SK-N-SH treated with all-trans-retinoic acid at 6 μM for 48 hours (cell line): ENCODE measurements around the gene ADORA1.

ENCODE experiments used
- ATAC-seq: fragments of 200-7000 bp; cut with Tn5 transposase; 3 replicates; pipeline ENCODE4 v1.9.1; 2020; ENCODE audit warnings: mild to moderate bottlenecking, moderate library complexity
- ARNTL ChIP-seq: fragments of 450-650 bp; formaldehyde crosslinking; IDR thresholded peaks from 2 replicates; pipeline ENCODE4 v1.5.0; 2020; ENCODE audit warnings: low read depth, mild to moderate bottlenecking, moderate library complexity, borderline replicate concordance
- BACH2 ChIP-seq: fragments of 250-450 bp; sonication (Bioruptor Pico); IDR thresholded peaks from 2 replicates; pipeline ENCODE4 v1.9.0; 2021; ENCODE audit warnings: mild to moderate bottlenecking, borderline replicate concordance
- CREB5 ChIP-seq: fragments of 250-450 bp; sonication (Bioruptor Pico); IDR thresholded peaks from 2 replicates; pipeline ENCODE4 v1.5.1; 2020; ENCODE audit warnings: low read depth, mild to moderate bottlenecking, moderate library complexity
- CSDC2 ChIP-seq: fragments of 250-450 bp; sonication (Bioruptor Pico); IDR thresholded peaks from 2 replicates; pipeline ENCODE4 v1.5.0; 2020; ENCODE audit warnings: mild to moderate bottlenecking, moderate library complexity
- CSRNP3 ChIP-seq: fragments of 250-450 bp; sonication (Bioruptor Pico); IDR thresholded peaks from 2 replicates; pipeline ENCODE4 v1.5.1; 2021; ENCODE audit warnings: mild to moderate bottlenecking, moderate library complexity
- ESRRG ChIP-seq: fragments of 250-450 bp; sonication (Bioruptor Pico); IDR thresholded peaks from 2 replicates; pipeline ENCODE4 v1.6.1; 2021; ENCODE audit warnings: mild to moderate bottlenecking
- GLIS3 ChIP-seq: fragments of 250-450 bp; sonication (Bioruptor Pico); IDR thresholded peaks from 2 replicates; pipeline ENCODE4 v1.5.0; 2020; ENCODE audit warnings: mild to moderate bottlenecking, moderate library complexity
- ISL1 ChIP-seq: fragments of 250-450 bp; sonication (Bioruptor Pico); IDR thresholded peaks from 2 replicates; pipeline ENCODE4 v2.1.2; 2022; ENCODE audit warnings: mild to moderate bottlenecking, moderate library complexity
- OSR1 ChIP-seq: fragments of 250-450 bp; sonication (Bioruptor Pico); IDR thresholded peaks from 2 replicates; pipeline ENCODE4 v1.8.0; 2022; ENCODE audit warnings: moderate library complexity, mild to moderate bottlenecking, inconsistent platforms
- POU6F1 ChIP-seq: fragments of 250-450 bp; sonication (Bioruptor Pico); IDR thresholded peaks from 2 replicates; pipeline ENCODE4 v1.8.0; 2021; ENCODE audit warnings: low read depth, mild to moderate bottlenecking, moderate library complexity, borderline replicate concordance
- PPARA ChIP-seq: fragments of 250-450 bp; sonication (Bioruptor Pico); IDR thresholded peaks from 2 replicates; pipeline ENCODE4 v1.5.0; 2020; ENCODE audit warnings: mild to moderate bottlenecking, borderline replicate concordance
- RARB ChIP-seq: fragments of 250-450 bp; sonication (Bioruptor Pico); IDR thresholded peaks from 2 replicates; pipeline ENCODE4 v1.8.0; 2021; ENCODE audit warnings: mild to moderate bottlenecking, moderate library complexity
- SNAI2 ChIP-seq: fragments of 250-450 bp; sonication (Bioruptor Pico); IDR thresholded peaks from 2 replicates; pipeline ENCODE4 v1.5.0; 2020; ENCODE audit warnings: mild to moderate bottlenecking, moderate library complexity
- TCF4 ChIP-seq: fragments of 250-450 bp; sonication (Bioruptor Pico); IDR thresholded peaks from 2 replicates; pipeline ENCODE4 v1.8.0; 2021; ENCODE audit warnings: mild to moderate bottlenecking, moderate library complexity, borderline replicate concordance
- TSHZ2 ChIP-seq: fragments of 250-450 bp; sonication (Bioruptor Pico); IDR thresholded peaks from 2 replicates; pipeline ENCODE4 v1.5.0; 2020; ENCODE audit warnings: mild to moderate bottlenecking, moderate library complexity
- ZC3H10 ChIP-seq: fragments of 250-450 bp; sonication (Bioruptor Pico); IDR thresholded peaks from 2 replicates; pipeline ENCODE4 v1.5.1; 2021; ENCODE audit warnings: mild to moderate bottlenecking, moderate library complexity
- ZFP3 ChIP-seq: fragments of 250-450 bp; sonication (Bioruptor Pico); IDR thresholded peaks from 2 replicates; pipeline ENCODE4 v1.5.0; 2020; ENCODE audit warnings: mild to moderate bottlenecking, moderate library complexity
- ZFP30 ChIP-seq: fragments of 450-650 bp; formaldehyde crosslinking; IDR thresholded peaks from 2 replicates; pipeline ENCODE4 v1.5.0; 2022; ENCODE audit warnings: mild to moderate bottlenecking, moderate library complexity
- ZNF565 ChIP-seq: fragments of 450-650 bp; formaldehyde crosslinking; conservative IDR thresholded peaks from 2 replicates; pipeline ENCODE4 v1.5.0; 2020; ENCODE audit warnings: low read depth, mild to moderate bottlenecking, moderate library complexity
- ZNF8 ChIP-seq: fragments of 450-650 bp; formaldehyde crosslinking; IDR thresholded peaks from 2 replicates; pipeline ENCODE4 v1.5.0; 2020; ENCODE audit warnings: mild to moderate bottlenecking, moderate library complexity

ADORA1 gene

GRCh38 chr1:203136409-203137042, 9.0 kb downstream of the ADORA1 start:
- peak; percentile 69; the same call in 2 of the 3 replicates for ATAC-seq

GRCh38 chr1:203137324-203137723, 9.8 kb downstream of the ADORA1 start:
- no peak for TF ChIP-seq ARNTL (CRISPR knock-in tag)
- no peak for TF ChIP-seq SNAI2
- no peak for TF ChIP-seq ISL1 (CRISPR knock-in tag)
- no peak for TF ChIP-seq CSRNP3 (CRISPR knock-in tag)
- TF ChIP-seq POU6F1 (CRISPR knock-in tag), result no peak
- TF ChIP-seq TCF4 (CRISPR knock-in tag), result no peak
- no peak for TF ChIP-seq ESRRG
- no peak for TF ChIP-seq CREB5 (CRISPR knock-in tag)
- TF ChIP-seq ZNF565 (CRISPR knock-in tag), result no peak
- TF ChIP-seq ZNF8 (CRISPR knock-in tag), result no peak
- no peak for TF ChIP-seq OSR1 (CRISPR knock-in tag)
- no peak for TF ChIP-seq ZFP3 (CRISPR knock-in tag)
- TF ChIP-seq ZFP30 (CRISPR knock-in tag), result no peak
- ATAC-seq, result no peak

More at GRCh38 chr1:203136409-203137042, 9.0 kb downstream of the ADORA1 start:
- TF ChIP-seq GLIS3 (CRISPR knock-in tag), result no peak
- TF ChIP-seq ISL1 (CRISPR knock-in tag), result no peak
- no peak for TF ChIP-seq PPARA (CRISPR knock-in tag)
- TF ChIP-seq ZFP3 (CRISPR knock-in tag), result no peak
- no peak for TF ChIP-seq CREB5 (CRISPR knock-in tag)
- TF ChIP-seq CSDC2, result no peak
- no peak for TF ChIP-seq BACH2 (CRISPR knock-in tag)
- TF ChIP-seq OSR1 (CRISPR knock-in tag), result no peak
- no peak for TF ChIP-seq RARB (CRISPR knock-in tag)
- TF ChIP-seq TCF4 (CRISPR knock-in tag), result no peak
- no peak for TF ChIP-seq ARNTL (CRISPR knock-in tag)
- TF ChIP-seq TSHZ2 (CRISPR knock-in tag), result no peak
- no peak for TF ChIP-seq ZC3H10 (CRISPR knock-in tag)
- TF ChIP-seq POU6F1 (CRISPR knock-in tag), result no peak
- TF ChIP-seq ESRRG, result no peak
- TF ChIP-seq, all 23 proteins: peak for 0
